ENCODE measurements around the gene DRC1. TPM values are rescaled to one million over a fixed set of nuclear protein-coding genes. Genes with fewer than 3 reads are reported as not detected.

Gene DRC1
- total RNA-seq, 1 experiment from 2014 or later, result not detected

GRCh38 chr2:26478366-26478765 lies 76.6 kb downstream of the DRC1 start:
- Histone ChIP-seq H4K5ac (ENCODE audit: insufficient read length, low read depth, low read length) (no peak overlapping the region), H3T11ph (ENCODE audit: low read length) (no peak overlapping the region), H2BK5ac (ENCODE audit: insufficient read length, low read length) (no peak overlapping the region), H3K79me2 (ENCODE audit: insufficient read depth, low read length) (no peaks in the 10 kb centered on the region), H4K8ac (replicated peaks; ENCODE audit: insufficient read length, low read depth, low read length) (no peak overlapping the region), H2BK120ac (ENCODE audit: low read depth, low read length, poor library complexity, severe bottlenecking) (no peak overlapping the region), H3K4me2 (ENCODE audit: insufficient read depth, insufficient read length, low read length) (no peak overlapping the region), H4K20me1 (ENCODE audit: control insufficient read depth, insufficient read depth, insufficient read length) (peaks cover 3% of the 10 kb centered on the region), H3K23me2 (ENCODE audit: insufficient read length, low read depth, low read length, poor library complexity, severe bottlenecking) (no peaks in the 10 kb centered on the region), H3K27me3 (ENCODE audit: insufficient read depth, low read length) (no peaks in the 10 kb centered on the region), H2BK20ac (ENCODE audit: low read depth, low read length, poor library complexity, severe bottlenecking) (no peak overlapping the region), H3K9ac (ENCODE audit: extremely low read depth, insufficient read length, low read length) (no peak overlapping the region), H3K9me3 (ENCODE audit: control insufficient read depth, low read depth, low read length) (no peaks in the 10 kb centered on the region), H2BK15ac (ENCODE audit: low read depth, low read length) (no peak overlapping the region), H3K56ac (ENCODE audit: insufficient read length, low read depth, low read length) (no peak overlapping the region), H3K4ac (ENCODE audit: low read depth, low read length) (no peak overlapping the region), H3K4me1 (ENCODE audit: insufficient read depth, low read length) (no peaks in the 10 kb centered on the region; the same call in 1 of the 2 replicates), H3K18ac (ENCODE audit: insufficient read length, low read depth, low read length) (no peak overlapping the region), H3K14ac (ENCODE audit: insufficient read depth, low read length) (no peak overlapping the region), H2BK12ac (ENCODE audit: insufficient read length, low read depth, low read length) (no peak overlapping the region), H3K23ac (ENCODE audit: insufficient read length, low read depth, low read length) (no peak overlapping the region), H3K79me1 (ENCODE audit: insufficient read depth, low read depth, low read length, poor library complexity, severe bottlenecking) (no peaks in the 10 kb centered on the region), H2AK5ac (ENCODE audit: insufficient read length, low read length) (no peak overlapping the region), H3K27ac (ENCODE audit: insufficient read length, low read depth, low read length) (no peak overlapping the region), H2AFZ (ENCODE audit: low read length) (no peak overlapping the region), H4K91ac (ENCODE audit: insufficient read length, low read depth, low read length) (no peak overlapping the region)
- H3K4me3 Mint-ChIP-seq, result no peak overlapping the region
- peaks cover 6% of the 10 kb centered on the region for H3K27me3 Mint-ChIP-seq (ENCODE audit: low read depth)
- no peak for DNase-seq
- H3K36me3 Mint-ChIP-seq (ENCODE audit: insufficient read depth in 1 of 3, low read depth in 3 of 3), result peaks cover 0 to 2% (median 0%) of the 10 kb centered on the region in 3 experiments; a peak in 2 of 7 replicates
- WGBS (ENCODE audit: extremely low coverage, insufficient read length, low lambda C conversion rate), result no CpG with 5 or more reads among the region's 5 CpGs
- no peak overlapping the region for H3K27ac Mint-ChIP-seq
- peaks cover 8 to 17% of the 10 kb centered on the region in 2 experiments for H3K4me1 Mint-ChIP-seq
- H3K9me3 Mint-ChIP-seq, result no peaks in the 10 kb centered on the region; a peak in 2 of 5 replicates
- TF ChIP-seq CTCF (conservative IDR thresholded peaks at IDR 0.05), result no peak
